SU-DHL-6 (cell line): ENCODE results near the gene B4GALNT4.
"Not testable (repeated sequence)": the region's sequence is repeated elsewhere in the genome, so short reads cannot be mapped to it uniquely, and the experiment has no call there.

Experiments used
- H2AFZ ChIP-seq: fragments of 200-600 bp; sonication (generic); 2 replicates; pipeline ENCODE4 v1.6.1; 2014; ENCODE audit warnings: low read depth, mild to moderate bottlenecking, moderate library complexity, mixed read lengths, antibody characterized with exemption, low read length; ENCODE audit not compliant: severe bottlenecking
- H3F3A ChIP-seq: fragments of 200-600 bp; shearing (Covaris generic); 2 replicates; pipeline ENCODE4 v1.6.0; 2016; ENCODE audit warnings: antibody characterized with exemption, mild to moderate bottlenecking; ENCODE audit not compliant: insufficient read depth
- H3K27ac ChIP-seq: fragments of 200-600 bp; sonication (generic); 2 replicates; pipeline ENCODE4 v1.5.1; 2016; ENCODE audit warnings: low read depth, mild to moderate bottlenecking, low read length, moderate library complexity, mixed read lengths
- H3K27me3 ChIP-seq: fragments of 200-600 bp; sonication (generic), shearing (Covaris generic); 2 replicates; pipeline ENCODE4 v1.6.0; 2014; ENCODE audit warnings: mild to moderate bottlenecking, low read length
- H3K36me3 ChIP-seq: fragments of 200-600 bp; sonication (generic); 2 replicates; pipeline ENCODE4 v1.6.1; 2014; ENCODE audit warnings: mild to moderate bottlenecking, low read length, mixed read lengths
- H3K4me2 ChIP-seq: fragments of 300-600, 200-600 bp; shearing (Covaris generic), sonication (generic); 2 replicates; pipeline ENCODE4 v1.6.0; 2014; ENCODE audit warnings: low read length, low read depth, mild to moderate bottlenecking; ENCODE audit not compliant: poor library complexity, severe bottlenecking
- H3K4me3 ChIP-seq: fragments of 200-600 bp; sonication (generic); 2 replicates; pipeline ENCODE4 v1.5.1; 2014; ENCODE audit warnings: antibody characterized with exemption, low read length, mild to moderate bottlenecking, mixed read lengths; ENCODE audit not compliant: insufficient read depth, poor library complexity, severe bottlenecking
- H3K79me2 ChIP-seq: fragments of 200-600 bp; sonication (generic); 2 replicates; pipeline ENCODE4 v1.6.1; 2014; ENCODE audit warnings: mild to moderate bottlenecking, low read length, moderate library complexity; ENCODE audit not compliant: insufficient read depth
- H3K9ac ChIP-seq: fragments of 200-600 bp; sonication (generic); 2 replicates; pipeline ENCODE4 v1.7.0; 2014; ENCODE audit warnings: mild to moderate bottlenecking, low read length
- H3K9me2 ChIP-seq: fragments of 200-600 bp; sonication (generic); replicated peaks from 2 replicates; pipeline ENCODE4 v1.6.1; 2014; ENCODE audit warnings: low read length; ENCODE audit not compliant: insufficient read depth
- H3K9me3 ChIP-seq: fragments of 200-600 bp; sonication (generic); 2 replicates; pipeline ENCODE4 v1.6.1; 2014; ENCODE audit warnings: low read length, mixed read lengths; ENCODE audit not compliant: insufficient read depth
- H4K20me1 ChIP-seq: fragments of 200-600 bp; sonication (generic); 2 replicates; pipeline ENCODE4 v1.6.1; 2014; ENCODE audit warnings: low read depth, mild to moderate bottlenecking, antibody characterized with exemption, low read length, moderate library complexity, mixed read lengths
- CTCF ChIP-seq: fragments of 200-600 bp; sonication (generic); IDR thresholded peaks from one replicate; pipeline ENCODE4 v1.5.1; 2017; ENCODE audit warnings: antibody characterized with exemption, mild to moderate bottlenecking, low read length, moderate library complexity; ENCODE audit not compliant: insufficient read depth, poor library complexity, severe bottlenecking
- EZH2phosphoT487 ChIP-seq: fragments of 200-600 bp; sonication (generic), shearing (Covaris generic); conservative IDR thresholded peaks from 2 replicates; pipeline ENCODE4 v1.6.1; 2018; ENCODE audit warnings: mild to moderate bottlenecking, antibody characterized with exemption, low read length, moderate library complexity, mixed read lengths

The B4GALNT4 gene

GRCh38 chr11:332651-333480 is 36.4 kb upstream of the B4GALNT4 start:
- Histone ChIP-seq H3K27ac (no peak overlapping the region), H3K4me2 (no peak overlapping the region), H3K4me3 (no peak overlapping the region), H3F3A (peaks cover 14% of the 10 kb centered on the region; the same call in 1 of the 2 replicates), H2AFZ (no peak overlapping the region), H3K9ac (no peak overlapping the region), H4K20me1 (no peaks in the 10 kb centered on the region), H3K9me3 (no peaks in the 10 kb centered on the region), H3K36me3 (no peaks in the 10 kb centered on the region), H3K79me2 (no peaks in the 10 kb centered on the region), H3K27me3 (no peaks in the 10 kb centered on the region), H3K9me2 (no peaks in the 10 kb centered on the region)
- TF ChIP-seq CTCF (no peak), EZH2phosphoT487 (no peak)

GRCh38 chr11:333616-334263 is 35.6 kb upstream of the B4GALNT4 start:
- H4K20me1 ChIP-seq, H3K9ac ChIP-seq, H3K79me2 ChIP-seq, H3K27me3 ChIP-seq, H2AFZ ChIP-seq, H3K4me2 ChIP-seq, H3K36me3 ChIP-seq, H3K27ac ChIP-seq, H3K9me2 ChIP-seq, H3K4me3 ChIP-seq, H3K9me3 ChIP-seq: not testable (repeated sequence)
- H3F3A ChIP-seq, result peaks cover 11% of the 10 kb centered on the region; the same call in 1 of the 2 replicates

GRCh38 chr11:334264-334994 is 34.9 kb upstream of the B4GALNT4 start:
- Histone ChIP-seq H3K27ac (no peak overlapping the region), H3K9me2 (no peaks in the 10 kb centered on the region), H3K4me2 (no peak overlapping the region), H4K20me1 (no peaks in the 10 kb centered on the region), H3K36me3 (no peaks in the 10 kb centered on the region), H2AFZ (no peak overlapping the region), H3K4me3 (no peak overlapping the region), H3K79me2 (no peaks in the 10 kb centered on the region), H3K9me3 (no peaks in the 10 kb centered on the region), H3K9ac (no peak overlapping the region), H3F3A (peaks cover 8% of the 10 kb centered on the region; the same call in 1 of the 2 replicates), H3K27me3 (no peaks in the 10 kb centered on the region)
- no peak for TF ChIP-seq CTCF
- TF ChIP-seq EZH2phosphoT487, result no peak
